ENCODE results near the gene STK11IP. TPM values are rescaled to one million over a fixed set of nuclear protein-coding genes. Genes with fewer than 3 reads are reported as not detected.
A peak's percentile ranks its signal among the peaks of the same experiment; 100 is the strongest.

STK11IP gene
- total RNA-seq, 1 experiment from 2014 or later, result 40.6 TPM

- H2AFZ ChIP-seq, result peak overlapping the region; percentile 67
- BruUV-seq (replicated peaks), result TSS peak; percentile 46
- peaks cover 28% of the 10 kb centered on the region for H3K4me1 ChIP-seq (replicated peaks; ENCODE audit: insufficient read depth)
- no peaks in the 10 kb centered on the region for H3K9me2 ChIP-seq (ENCODE audit: insufficient read depth)
- CTCF ChIA-PET, result no interaction called here
- no peaks in the 10 kb centered on the region for H3K27me3 ChIP-seq (ENCODE audit: insufficient read depth, low read depth)
- H3F3A ChIP-seq (ENCODE audit: insufficient read depth, low read depth), result peaks cover 13% of the 10 kb centered on the region
- H3K4me2 ChIP-seq, result peak overlapping the region; percentile 98
- POLR2A ChIA-PET (ENCODE audit: unreplicated experiment), result interaction anchor here (0.8 to 1.1 kb wide), 2 partner anchors 26 to 27 kb away, joined by 6 read pairs; no protein-coding TSS in a partner anchor
- H4K20me1 ChIP-seq (ENCODE audit: insufficient read depth), result no peaks in the 10 kb centered on the region
- H3K36me3 ChIP-seq (ENCODE audit: low read depth), result no peaks in the 10 kb centered on the region
- peak overlapping the region; percentile 28 for H3K27ac ChIP-seq
- intact Hi-C loops (cut with micrococcal nuclease; ENCODE audit: unreplicated experiment), result loop anchor here (2.0 kb wide), 1 partner anchor 27 kb away; the partner anchor contains the start of gene CHPF
- peaks cover 13% of the 10 kb centered on the region for H3K79me2 ChIP-seq (ENCODE audit: low read depth)
- no peaks in the 10 kb centered on the region for H3K9me3 ChIP-seq (ENCODE audit: insufficient read depth, low read depth)
- no peak for DNase-seq
- H3K4me3 ChIP-seq, result peak overlapping the region; percentile 67
- TF ChIP-seq EZH2 (IDR thresholded peaks at IDR 0.05; ENCODE audit: low read depth) (no peak), CTCF (conservative IDR thresholded peaks at IDR 0.05) (no peak)
Observed at GRCh38 chr2:219569635-219570034, 28.0 kb upstream of the STK11IP start.

GRCh38 chr2:219570194-219570923, 27.3 kb upstream of the STK11IP start:
- H3K4me2 ChIP-seq, result peak overlapping the region; percentile 98
- peaks cover 13% of the 10 kb centered on the region for H3K79me2 ChIP-seq (ENCODE audit: low read depth)
- peaks cover 13% of the 10 kb centered on the region for H3F3A ChIP-seq (ENCODE audit: insufficient read depth, low read depth)
- TF ChIP-seq CTCF (conservative IDR thresholded peaks at IDR 0.05) (no peak), EZH2 (IDR thresholded peaks at IDR 0.05; ENCODE audit: low read depth) (no peak)
- peak overlapping the region; percentile 67 for H3K4me3 ChIP-seq
- no TSS peak for BruUV-seq (replicated peaks)
- no peaks in the 10 kb centered on the region for H4K20me1 ChIP-seq (ENCODE audit: insufficient read depth)
- intact Hi-C loops (cut with micrococcal nuclease; ENCODE audit: unreplicated experiment), result loop anchor here (2.0 kb wide), 1 partner anchor 28 kb away; the partner anchor contains the start of gene CHPF
- DNase-seq, result peak in 1 of 2 experiments; percentile 39
- CTCF ChIA-PET, result interaction anchor here (1.4 kb wide), 1 partner anchor 10 kb away, joined by 8 read pairs; no protein-coding TSS in a partner anchor
- no peaks in the 10 kb centered on the region for H3K36me3 ChIP-seq (ENCODE audit: low read depth)
- H3K27ac ChIP-seq, result peak overlapping the region; percentile 64; the same call in 1 of the 2 replicates
- H3K27me3 ChIP-seq (ENCODE audit: insufficient read depth, low read depth), result no peaks in the 10 kb centered on the region
- H2AFZ ChIP-seq, result peak overlapping the region; percentile 67
- no peaks in the 10 kb centered on the region for H3K9me2 ChIP-seq (ENCODE audit: insufficient read depth)
- no peaks in the 10 kb centered on the region for H3K9me3 ChIP-seq (ENCODE audit: insufficient read depth, low read depth)
- POLR2A ChIA-PET (ENCODE audit: unreplicated experiment), result interaction anchor here (0.5 to 0.7 kb wide), 3 partner anchors 18 to 566 kb away, joined by 3 to 6 read pairs (median 5); no protein-coding TSS in a partner anchor
- H3K4me1 ChIP-seq (replicated peaks; ENCODE audit: insufficient read depth), result peaks cover 28% of the 10 kb centered on the region

- POLR2A ChIA-PET (ENCODE audit: unreplicated experiment), result interaction anchor here (0.5 to 0.7 kb wide), 4 partner anchors 19 to 566 kb away, joined by 3 to 6 read pairs (median 4); no protein-coding TSS in a partner anchor
- DNase-seq, result no peak
- Histone ChIP-seq H3K4me1 (replicated peaks; ENCODE audit: insufficient read depth) (peaks cover 28% of the 10 kb centered on the region), H2AFZ (peak overlapping the region; percentile 67; the same call in 1 of the 2 replicates), H3F3A (ENCODE audit: insufficient read depth, low read depth) (peaks cover 13% of the 10 kb centered on the region), H3K27me3 (ENCODE audit: insufficient read depth, low read depth) (no peaks in the 10 kb centered on the region), H3K36me3 (ENCODE audit: low read depth) (no peaks in the 10 kb centered on the region), H4K20me1 (ENCODE audit: insufficient read depth) (no peaks in the 10 kb centered on the region), H3K4me2 (peak overlapping the region; percentile 98), H3K79me2 (ENCODE audit: low read depth) (peaks cover 13% of the 10 kb centered on the region), H3K9me2 (ENCODE audit: insufficient read depth) (no peaks in the 10 kb centered on the region), H3K4me3 (peak overlapping the region; percentile 67), H3K27ac (peak overlapping the region; percentile 64; the same call in 1 of the 2 replicates), H3K9me3 (ENCODE audit: insufficient read depth, low read depth) (no peaks in the 10 kb centered on the region)
- no TSS peak for BruUV-seq (replicated peaks)
- CTCF ChIA-PET, result interaction anchor here (0.6 to 1.4 kb wide), 3 partner anchors 11 to 29 kb away, joined by 5 to 8 read pairs (median 7); no protein-coding TSS in a partner anchor
- TF ChIP-seq CTCF (conservative IDR thresholded peaks at IDR 0.05), result no peak
- TF ChIP-seq EZH2 (IDR thresholded peaks at IDR 0.05; ENCODE audit: low read depth), result no peak
- intact Hi-C loops (cut with micrococcal nuclease; ENCODE audit: unreplicated experiment), result loop anchor here (2.0 kb wide), 1 partner anchor 28 kb away; the partner anchor contains the start of gene CHPF
Observed at GRCh38 chr2:219570924-219571310, 26.7 kb upstream of the STK11IP start.

All from PC-9 (cell line).